H1 (cell line): ENCODE results near the gene LRP1-AS. TPM values are rescaled to one million over a fixed set of nuclear protein-coding genes. Genes with fewer than 3 reads are reported as not detected.

Source experiments
- CTCF ChIA-PET: fragments of 300-600 bp; sonication (Branson Sonifier 250); formaldehyde crosslinking; loops from one replicate; lab custom pipeline; 2021; ENCODE audit not compliant: partially characterized antibody; lab: Charles Lee
- POLR2A ChIA-PET: fragments of 300-600 bp; sonication (Branson Sonifier 250); formaldehyde crosslinking; loops from one replicate; lab custom pipeline; 2021; ENCODE audit warnings: inconsistent platforms; ENCODE audit not compliant: partially characterized antibody; lab: Charles Lee
- DNase-seq, 2 experiments: peaks; one replicate each; pipeline versions ENCODE4 v3.0.0 to v3.0.0-alpha.2; 2010 to 2022; ENCODE audit warnings: low spot score in 2 of 2, low read depth in 1 of 2, mixed read lengths in 1 of 2
- FAIRE-seq: peaks from 2 replicates; lab custom pipeline; 2011; peaks lifted over from hg19 to GRCh38; lab: Jason Lieb, UNC
- H2AFZ ChIP-seq: 2 replicates; pipeline ENCODE4 v1.8.1; 2012; ENCODE audit warnings: low read length, inconsistent platforms
- H2AK5ac ChIP-seq: 2 replicates; pipeline ENCODE4 v1.6.1; 2013; ENCODE audit warnings: low read depth, low read length
- H2BK120ac ChIP-seq: replicated peaks from 2 replicates; pipeline ENCODE3; 2013; ENCODE audit warnings: low read depth, low read length, inconsistent platforms
- H2BK12ac ChIP-seq: 2 replicates; pipeline ENCODE4 v1.6.1; 2013; ENCODE audit warnings: low read depth, low read length
- H2BK15ac ChIP-seq: 2 replicates; pipeline ENCODE4 v1.6.1; 2013; ENCODE audit warnings: low read length
- H2BK20ac ChIP-seq: 2 replicates; pipeline ENCODE4 v1.6.1; 2013; ENCODE audit warnings: low read length
- H2BK5ac ChIP-seq: 2 replicates; pipeline ENCODE4 v1.6.1; 2013; ENCODE audit warnings: low read depth, low read length
- H3K14ac ChIP-seq: 2 replicates; pipeline ENCODE4 v1.6.1; 2013; ENCODE audit warnings: inconsistent platforms; ENCODE audit not compliant: insufficient read length
- H3K18ac ChIP-seq: 2 replicates; pipeline ENCODE4 v1.6.1; 2013; ENCODE audit warnings: low read length; ENCODE audit errors: extremely low read depth
- H3K23ac ChIP-seq: 2 replicates; pipeline ENCODE4 v1.6.1; 2013; ENCODE audit warnings: inconsistent platforms; ENCODE audit not compliant: insufficient read length
- H3K23me2 ChIP-seq: 2 replicates; pipeline ENCODE4 v1.6.1; 2013; ENCODE audit warnings: low read depth, low read length
- H3K27ac ChIP-seq: 2 replicates; pipeline ENCODE4 v1.6.1; 2011; ENCODE audit warnings: low read depth, low read length, inconsistent platforms
- H3K27me3 ChIP-seq, 4 experiments: replicated peaks in 1 of 4; 1 replicate in 1 of 4; 2 replicates in 3 of 4; pipeline versions ENCODE4 v1.6.1 to v1.8.1; 2011 to 2013; ENCODE audit warnings: low read length in 3 of 4, mild to moderate bottlenecking in 3 of 4, inconsistent platforms in 2 of 4, mixed read lengths in 2 of 4, moderate library complexity in 1 of 4; ENCODE audit not compliant: control insufficient read depth in 3 of 4, insufficient read depth in 3 of 4; ENCODE audit errors: extremely low read depth in 1 of 4
- H3K36me3 ChIP-seq, 4 experiments: 2 replicates each; pipeline versions ENCODE4 v1.6.1 to v1.8.1; 2011 to 2013; ENCODE audit warnings: mild to moderate bottlenecking in 4 of 4, low read length in 3 of 4, moderate library complexity in 2 of 4, control low read depth in 1 of 4, inconsistent platforms in 1 of 4; ENCODE audit not compliant: insufficient read depth in 4 of 4, control insufficient read depth in 2 of 4
- H3K4ac ChIP-seq: replicated peaks from 2 replicates; pipeline ENCODE3; 2013; ENCODE audit warnings: low read length, low read depth, mixed read lengths, inconsistent platforms; ENCODE audit not compliant: insufficient read length
- H3K4me1 ChIP-seq, 4 experiments: replicated peaks in 1 of 4; 1 replicate in 1 of 4; 2 replicates in 3 of 4; pipeline versions ENCODE4 v1.6.1 to v1.8.1; 2011 to 2013; ENCODE audit warnings: low read length in 3 of 4, inconsistent platforms in 2 of 4, mixed read lengths in 1 of 4; ENCODE audit not compliant: insufficient read depth in 4 of 4, control insufficient read depth in 3 of 4
- H3K4me2 ChIP-seq, 2 experiments: 2 replicates each; pipeline versions ENCODE4 v1.6.1 to v1.8.1; 2011 to 2013; ENCODE audit warnings: low read depth in 2 of 2, low read length in 2 of 2, control low read depth in 1 of 2, inconsistent platforms in 1 of 2, mild to moderate bottlenecking in 1 of 2; ENCODE audit not compliant: insufficient read depth in 1 of 2
- H3K4me3 ChIP-seq, 4 experiments: fragments of 200-600, 300-600 bp in 1 of 4; sonication (generic), shearing (Covaris generic), sonication (Bioruptor Twin) in 1 of 4; 2 replicates each; pipeline versions ENCODE4 v1.5.1 to v1.8.1; 2011 to 2016; ENCODE audit warnings: low read length in 4 of 4, low read depth in 3 of 4, control low read depth in 2 of 4, inconsistent platforms in 2 of 4, mild to moderate bottlenecking in 2 of 4, mixed read lengths in 1 of 4, moderate library complexity in 1 of 4; ENCODE audit not compliant: insufficient read depth in 2 of 4; ENCODE audit errors: extremely low read depth in 1 of 4
- H3K56ac ChIP-seq: replicated peaks from 2 replicates; pipeline ENCODE3; 2013; ENCODE audit warnings: low read depth, mild to moderate bottlenecking, mixed read lengths, low read length, inconsistent platforms; ENCODE audit not compliant: insufficient read length
- H3K79me1 ChIP-seq: 2 replicates; pipeline ENCODE4 v1.6.1; 2013; ENCODE audit warnings: low read depth, low read length, control low read depth
- H3K79me2 ChIP-seq, 2 experiments: 2 replicates each; pipeline versions ENCODE4 v1.6.1 to v1.8.1; 2012 to 2013; ENCODE audit warnings: low read length in 2 of 2, mild to moderate bottlenecking in 2 of 2, inconsistent platforms in 1 of 2; ENCODE audit not compliant: insufficient read depth in 2 of 2, control insufficient read depth in 1 of 2
- H3K9ac ChIP-seq, 4 experiments: replicated peaks in 1 of 4; 1 replicate in 1 of 4; 2 replicates in 3 of 4; pipeline versions ENCODE4 v1.6.1 to v1.8.1; 2011 to 2013; ENCODE audit warnings: low read depth in 3 of 4, low read length in 3 of 4, control low read depth in 2 of 4, mild to moderate bottlenecking in 2 of 4, moderate library complexity in 2 of 4, inconsistent platforms in 1 of 4; ENCODE audit errors: extremely low read depth in 1 of 4
- H3K9me3 ChIP-seq, 2 experiments: 2 replicates each; pipeline versions ENCODE4 v1.6.1 to v1.8.1; 2012 to 2013; ENCODE audit warnings: mild to moderate bottlenecking in 2 of 2, moderate library complexity in 2 of 2, control low read depth in 1 of 2, inconsistent platforms in 1 of 2, low read depth in 1 of 2, low read length in 1 of 2, mixed read lengths in 1 of 2; ENCODE audit not compliant: insufficient read depth in 2 of 2
- H4K20me1 ChIP-seq, 2 experiments: replicated peaks in 1 of 2; 2 replicates each; pipeline versions ENCODE3 to v1.8.1; 2011 to 2013; ENCODE audit warnings: inconsistent platforms in 2 of 2, low read length in 2 of 2, mild to moderate bottlenecking in 1 of 2; ENCODE audit not compliant: insufficient read depth in 2 of 2, control insufficient read depth in 1 of 2
- H4K5ac ChIP-seq: 2 replicates; pipeline ENCODE4 v1.6.1; 2013; ENCODE audit warnings: low read length, low read depth, mixed read lengths, inconsistent platforms; ENCODE audit not compliant: insufficient read length
- H4K8ac ChIP-seq: 2 replicates; pipeline ENCODE4 v1.8.0; 2013; ENCODE audit warnings: mild to moderate bottlenecking, moderate library complexity, low read length, inconsistent platforms; ENCODE audit not compliant: insufficient read depth; ENCODE audit errors: extremely low read depth
- H4K91ac ChIP-seq: replicated peaks from 2 replicates; pipeline ENCODE3; 2013; ENCODE audit warnings: low read length, mixed read lengths, inconsistent platforms; ENCODE audit not compliant: insufficient read length
- CBX8 ChIP-seq: fragments of 300-800, 300-1000 bp; sonication (generic); IDR thresholded peaks from 2 replicates; pipeline ENCODE4 v1.7.1; 2016; ENCODE audit warnings: low read depth, low read length, borderline replicate concordance
- CREB1 ChIP-seq: IDR thresholded peaks from 2 replicates; pipeline ENCODE4 v1.6.1; 2012; ENCODE audit warnings: inconsistent platforms
- WGBS, 2 experiments: shearing (Covaris generic) in 1 of 2; methylation state at CpG; one replicate each; pipeline versions ENCODE4 v1.1.6 to v1.1.7; 2013 to 2015; ENCODE audit warnings: low lambda C conversion rate in 2 of 2, mixed read lengths in 2 of 2, inconsistent platforms in 1 of 2, low coverage in 1 of 2, missing lambda C conversion rate in 1 of 2; ENCODE audit not compliant: insufficient replicate concordance in 2 of 2, insufficient coverage in 1 of 2, insufficient read length in 1 of 2; ENCODE audit errors: extremely low coverage in 1 of 2, missing lambda C conversion rate in 1 of 2; 5-methylcytosine and 5-hydroxymethylcytosine counted together
- polyA plus RNA-seq, 7 experiments: library from polyadenylated mRNA; depleted of rRNA in 3 of 7; stranded (reverse) in 5 of 7; unstranded in 2 of 7; fragments of >200 nt in 5 of 7; fragments of 200-250 nt in 2 of 7; gene quantifications; 1 replicate in 5 of 7; 2 replicates in 1 of 7; 4 replicates in 1 of 7; pipeline versions ENCODE4 v1.2.1 to v1.2.3, GENCODE V29; 2011 to 2013; ENCODE audit warnings: missing spikeins in 2 of 7, mixed read lengths in 2 of 7
- total RNA-seq: library from RNA; stranded (reverse); fragmentation: NEBNext Ultra II Directional; extraction: Animal tissue kit (Norgen Biotek cat#: 25700); gene quantifications from 2 replicates; pipeline ENCODE4 v1.2.1, GENCODE V29; 2021

LRP1-AS gene
- total and polyA plus RNA-seq, 2 of the 8 experiments (the other 6 are each of a cell fraction or from before 2014, with no cell fraction given) = not detected

- peaks cover 25 to 61% (median 53%) of the 10 kb centered on the region in 4 experiments; a peak in 7 of 8 replicates for H3K36me3 ChIP-seq
Measured at GRCh38 chr12:57154076-57154475, 6.7 kb upstream of the LRP1-AS start.

More at GRCh38 chr12:57154076-57154475, 6.7 kb upstream of the LRP1-AS start:
- Histone ChIP-seq H2BK5ac (no peak overlapping the region), H4K91ac (no peak overlapping the region), H2BK15ac (no peak overlapping the region), H2BK12ac (no peak overlapping the region), H3K56ac (no peak overlapping the region), H2AK5ac (no peak overlapping the region), H3K23ac (no peak overlapping the region), H3K9ac (no peak overlapping the region), H4K20me1 (peaks cover 12 to 13% of the 10 kb centered on the region in 2 experiments), H3K18ac (no peak overlapping the region), H3K4me3 (no peak overlapping the region), H3K27ac (no peak overlapping the region), H3K79me1 (peaks cover 2% of the 10 kb centered on the region; the same call in 1 of the 2 replicates), H3K23me2 (no peaks in the 10 kb centered on the region), H3K4me2 (no peak overlapping the region), H2BK120ac (no peak overlapping the region), H3K14ac (no peak overlapping the region), H3K4ac (no peak overlapping the region), H4K8ac (no peak overlapping the region), H3K27me3 (no peaks in the 10 kb centered on the region), H3K9me3 (no peaks in the 10 kb centered on the region), H2AFZ (no peak overlapping the region), H4K5ac (no peak overlapping the region), H2BK20ac (no peak overlapping the region), H3K4me1 (peaks cover 0 to 4% (median 1%) of the 10 kb centered on the region in 4 experiments; a peak in 3 of 7 replicates), H3K79me2 (no peaks in the 10 kb centered on the region)
- CTCF ChIA-PET = interaction anchor here (0.9 to 10.6 kb wide), 6 partner anchors 11 to 42 kb away, joined by 3 to 150 read pairs (median 4); no protein-coding TSS in a partner anchor
- no peak for DNase-seq
- TF ChIP-seq CBX8 (no peak), CREB1 (no peak)
- POLR2A ChIA-PET = interaction anchor here (1.0 to 10.8 kb wide), 6 partner anchors 8 to 22 kb away, joined by 3 to 75 read pairs (median 3); no protein-coding TSS in a partner anchor
- 93% methylated on average over 3 of the region's 6 CpGs; no CpG with 5 or more reads in 1 of the 2 experiments for WGBS, 2 experiments
- FAIRE-seq = no peak
